Activated B cell treated with CpG ODN at 0.5 μM for 24 hours (primary cell): ENCODE results near the gene ARL14EPL. TPM values are rescaled to one million over a fixed set of nuclear protein-coding genes. Genes with fewer than 3 reads are reported as not detected.
"Not testable (repeated sequence)": the region's sequence is repeated elsewhere in the genome, so short reads cannot be mapped to it uniquely, and the experiment has no call there.

Experiments used
- ATAC-seq: fragments of 200-7000 bp; cut with Tn5 transposase; one replicate; pipeline ENCODE4 v1.10.0; 2021; ENCODE audit warnings: low read depth, mild to moderate bottlenecking, moderate library complexity
- CTCF ChIA-PET: fragments of 350-600 bp; sonication (Branson Sonifier 250); formaldehyde crosslinking; loops from one replicate; lab custom pipeline; 2021; ENCODE audit warnings: antibody characterized with exemption; lab: Charles Lee
- POLR2A ChIA-PET: fragments of 350-600 bp; sonication (Branson Sonifier 250); formaldehyde crosslinking; loops from one replicate; lab custom pipeline; 2021; ENCODE audit warnings: antibody characterized with exemption; lab: Charles Lee
- DNase-seq: peaks from one replicate; pipeline ENCODE4 v3.0.0; 2022
- H3K27ac Mint-ChIP-seq: one replicate; pipeline ENCODE4 v1.8.0; 2020; ENCODE audit warnings: mixed read lengths
- H3K27me3 Mint-ChIP-seq: one replicate; pipeline ENCODE4 v1.8.0; 2021; ENCODE audit warnings: mixed read lengths
- H3K36me3 Mint-ChIP-seq: one replicate; pipeline ENCODE4 v1.8.0; 2021; ENCODE audit warnings: low read depth, mixed read lengths
- H3K4me1 Mint-ChIP-seq: one replicate; pipeline ENCODE4 v1.8.0; 2021; ENCODE audit warnings: mixed read lengths
- H3K4me3 Mint-ChIP-seq: one replicate; pipeline ENCODE4 v1.8.0; 2020; ENCODE audit warnings: mild to moderate bottlenecking, mixed read lengths
- H3K9me3 Mint-ChIP-seq: one replicate; pipeline ENCODE4 v1.8.0; 2020; ENCODE audit warnings: mixed read lengths
- CTCF ChIP-seq: fragments of 200-600 bp; IDR thresholded peaks from one replicate; pipeline ENCODE4 v1.8.0; 2022; ENCODE audit warnings: antibody characterized with exemption, mild to moderate bottlenecking
- intact Hi-C: fragments of 100-400 bp; cut with micrococcal nuclease; formaldehyde crosslinking; loops from one replicate; pipeline ENCODE4 v1.15.1; 2024
- total RNA-seq: library from RNA; stranded (reverse); gene quantifications from 2 replicates; pipeline ENCODE4 v1.2.3, GENCODE V29; 2022

Gene ARL14EPL
- total RNA-seq, 1 donor from 2014 or later, result not detected

GRCh38 chr5:116088062-116088461 lies 55.8 kb downstream of the ARL14EPL start:
- ChIA-PET CTCF (no interaction called here), POLR2A (no interaction called here)
- Mint-ChIP-seq H3K27me3 (no peaks in the 10 kb centered on the region), H3K9me3 (no peaks in the 10 kb centered on the region), H3K4me1 (peaks cover 28% of the 10 kb centered on the region), H3K4me3 (no peak overlapping the region), H3K27ac (no peak overlapping the region), H3K36me3 (peaks cover 57% of the 10 kb centered on the region)
- intact Hi-C loops, result loop anchor here (10.0 kb wide), 1 partner anchor 487 kb away; the partner anchor contains the start of gene SEMA6A
- no peak for ATAC-seq
- no peak for DNase-seq
- TF ChIP-seq CTCF, result no peak

- peaks cover 74% of the 10 kb centered on the region for H3K36me3 Mint-ChIP-seq
- CTCF ChIA-PET, result no interaction called here
- H3K27ac Mint-ChIP-seq, result no peak overlapping the region
- POLR2A ChIA-PET, result no interaction called here
- intact Hi-C loops, result no loop called here
- no peaks in the 10 kb centered on the region for H3K9me3 Mint-ChIP-seq
- TF ChIP-seq CTCF, result no peak
- H3K4me1 Mint-ChIP-seq, result peaks cover 15% of the 10 kb centered on the region
- no peak for ATAC-seq
- DNase-seq, result no peak
- no peaks in the 10 kb centered on the region for H3K27me3 Mint-ChIP-seq
- no peak overlapping the region for H3K4me3 Mint-ChIP-seq
These were observed 58.0 kb downstream of the ARL14EPL start for GRCh38 chr5:116090302-116090701.

DNA sequence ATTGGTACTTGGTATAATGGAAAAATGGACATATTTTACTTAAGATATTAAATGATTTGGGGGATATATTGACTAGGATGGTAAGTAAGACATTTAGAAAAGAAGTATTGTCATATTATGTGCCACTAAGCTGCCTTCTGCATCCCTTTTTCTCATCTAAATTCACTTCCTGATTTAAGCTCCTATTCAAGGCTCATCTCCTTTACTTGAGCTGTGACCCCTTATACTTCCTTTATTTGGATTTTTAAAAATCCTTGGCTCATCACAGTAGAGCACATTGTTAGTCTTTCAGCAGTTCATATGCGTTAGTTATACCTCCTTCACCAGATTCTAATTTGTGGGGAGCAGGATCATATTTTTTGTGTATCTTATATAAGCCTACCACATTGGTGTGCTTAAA lies 59.1 kb downstream of the ARL14EPL start:
- no peaks in the 10 kb centered on the region for H3K27me3 Mint-ChIP-seq
- peaks cover 80% of the 10 kb centered on the region for H3K36me3 Mint-ChIP-seq
- H3K9me3 Mint-ChIP-seq, result no peaks in the 10 kb centered on the region
- DNase-seq (no peak), ATAC-seq (no peak)
- no peak overlapping the region for H3K27ac Mint-ChIP-seq
- ChIA-PET CTCF (no interaction called here), POLR2A (no interaction called here)
- intact Hi-C loops, result no loop called here
- peaks cover 8% of the 10 kb centered on the region for H3K4me1 Mint-ChIP-seq
- TF ChIP-seq CTCF, result no peak
- H3K4me3 Mint-ChIP-seq, result no peak overlapping the region

DNA sequence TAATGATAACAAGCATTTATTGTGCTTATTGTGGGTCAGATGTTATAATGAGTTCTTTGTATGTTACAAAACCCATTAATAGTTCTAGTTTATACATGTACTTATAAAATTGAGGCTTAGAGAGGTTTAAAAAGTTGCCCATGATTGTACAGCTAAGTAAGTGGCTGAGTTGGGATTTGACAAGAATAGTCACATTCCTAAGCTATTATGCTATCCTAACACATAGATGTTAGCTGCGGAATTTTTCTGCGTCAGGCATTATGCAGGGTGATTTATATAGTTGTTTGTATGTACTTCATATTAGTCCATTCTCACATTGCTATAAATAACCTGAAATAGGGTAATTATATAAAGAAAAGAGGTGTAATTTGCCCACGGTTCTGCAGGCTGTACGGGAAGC lies 65.0 kb downstream of the ARL14EPL start:
- intact Hi-C loops, result no loop called here
- Mint-ChIP-seq H3K36me3 (peaks cover 83% of the 10 kb centered on the region), H3K27ac (no peak overlapping the region), H3K4me3 (no peak overlapping the region), H3K4me1 (peaks cover 4% of the 10 kb centered on the region), H3K9me3 (no peaks in the 10 kb centered on the region), H3K27me3 (no peaks in the 10 kb centered on the region)
- TF ChIP-seq CTCF, result no peak
- CTCF ChIA-PET, result no interaction called here
- ATAC-seq (no peak), DNase-seq (no peak)
- POLR2A ChIA-PET, result no interaction called here

DNA sequence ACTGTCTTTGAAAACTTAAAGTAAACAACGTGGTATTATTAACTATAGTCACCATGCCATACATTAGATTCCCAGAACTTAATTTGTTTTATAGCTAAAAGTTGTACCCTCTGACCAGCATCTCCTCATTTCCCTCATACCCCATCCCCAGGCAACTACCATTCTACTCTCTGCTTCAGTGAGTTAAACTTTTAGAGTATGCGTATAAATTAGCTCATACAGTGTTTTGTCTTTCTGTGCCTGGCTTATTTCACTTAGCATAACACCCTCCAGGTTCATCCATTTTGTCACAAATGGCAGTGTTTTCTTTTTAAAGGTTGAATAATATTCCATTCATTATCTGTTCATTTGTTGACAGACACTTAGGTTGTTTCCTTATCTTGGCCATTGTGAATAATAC lies 66.7 kb downstream of the ARL14EPL start:
- ATAC-seq, result no peak
- Mint-ChIP-seq H3K27ac (no peak overlapping the region), H3K27me3 (no peaks in the 10 kb centered on the region), H3K4me1 (peaks cover 13% of the 10 kb centered on the region), H3K36me3 (peaks cover 80% of the 10 kb centered on the region), H3K9me3 (no peaks in the 10 kb centered on the region), H3K4me3 (no peak overlapping the region)
- POLR2A ChIA-PET, result no interaction called here
- DNase-seq, result no peak
- intact Hi-C loops, result no loop called here
- TF ChIP-seq CTCF, result no peak
- CTCF ChIA-PET, result no interaction called here

GRCh38 chr5:116104941-116105340 lies 72.7 kb downstream of the ARL14EPL start:
- H3K4me3 Mint-ChIP-seq, H3K27ac Mint-ChIP-seq: not testable (repeated sequence)

More at GRCh38 chr5:116104941-116105340, 72.7 kb downstream of the ARL14EPL start:
- H3K9me3 Mint-ChIP-seq, H3K27me3 Mint-ChIP-seq, POLR2A ChIA-PET, intact Hi-C loops, DNase-seq, ATAC-seq, CTCF ChIA-PET: not testable (repeated sequence)
- peaks cover 78% of the 10 kb centered on the region for H3K36me3 Mint-ChIP-seq
- peaks cover 33% of the 10 kb centered on the region for H3K4me1 Mint-ChIP-seq
